ENCODE measurements around the gene PRSS23.

- TF ChIP-seq POLR2AphosphoS5 (IDR thresholded peaks at IDR 0.05) (no peak), CTCF (IDR thresholded peaks at IDR 0.05) (no peak)
These were observed 49.3 kb downstream of the PRSS23 start for GRCh38 chr11:86849679-86850078.

All from suprapubic skin (tissue), 3 donors.